HG03439 (cell line): ENCODE results near the gene ZDHHC21.

Source experiments
- ATAC-seq: cut with Tn5 transposase; IDR thresholded peaks from one replicate; pipeline ENCODE4 v1.9.1; 2021; ENCODE audit warnings: mild to moderate bottlenecking, moderate library complexity; ENCODE audit not compliant: unreplicated experiment

ZDHHC21 gene, protein sequence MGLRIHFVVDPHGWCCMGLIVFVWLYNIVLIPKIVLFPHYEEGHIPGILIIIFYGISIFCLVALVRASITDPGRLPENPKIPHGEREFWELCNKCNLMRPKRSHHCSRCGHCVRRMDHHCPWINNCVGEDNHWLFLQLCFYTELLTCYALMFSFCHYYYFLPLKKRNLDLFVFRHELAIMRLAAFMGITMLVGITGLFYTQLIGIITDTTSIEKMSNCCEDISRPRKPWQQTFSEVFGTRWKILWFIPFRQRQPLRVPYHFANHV

GRCh38 chr9:14693251-14693861, at the start of gene ZDHHC21:
Gene ZDHHC21 (minus strand): TSS chr9:14693432. CDS start chr9:14674340, 19,092 bp downstream.
- peak; percentile 82 for ATAC-seq

- ATAC-seq, result no peak
Measured at GRCh38 chr9:14741369-14741768, 48.1 kb upstream of the ZDHHC21 start.

GRCh38 chr9:14733133-14733532, 39.9 kb upstream of the ZDHHC21 start:
- no peak for ATAC-seq

- no peak for ATAC-seq
Measured at GRCh38 chr9:14731294-14731981, 38.2 kb upstream of the ZDHHC21 start.

DNA sequence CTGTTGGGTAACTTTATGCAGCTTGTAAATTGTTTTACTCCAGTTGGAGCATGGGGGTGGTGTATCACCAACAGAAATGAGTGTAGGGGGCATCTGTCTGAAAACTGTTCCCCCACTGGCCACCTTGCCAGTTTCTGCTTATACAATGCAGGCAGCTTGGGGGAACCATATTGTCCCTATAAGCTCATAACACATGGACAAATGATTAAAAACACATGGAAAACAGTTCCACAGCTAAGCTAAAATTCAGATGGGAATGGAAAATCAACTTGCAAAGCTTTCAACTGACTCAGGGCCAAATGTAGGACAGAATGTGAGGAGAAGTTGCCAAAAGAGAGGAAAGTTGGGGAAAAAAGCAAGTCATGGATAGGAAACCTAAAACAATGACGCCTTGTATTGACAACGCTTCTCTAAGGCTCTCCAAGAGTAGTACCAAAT, 37.2 kb upstream of the ZDHHC21 start:
- no peak for ATAC-seq

- ATAC-seq, result no peak
Measured at GRCh38 chr9:14723301-14723700, 30.1 kb upstream of the ZDHHC21 start.

DNA sequence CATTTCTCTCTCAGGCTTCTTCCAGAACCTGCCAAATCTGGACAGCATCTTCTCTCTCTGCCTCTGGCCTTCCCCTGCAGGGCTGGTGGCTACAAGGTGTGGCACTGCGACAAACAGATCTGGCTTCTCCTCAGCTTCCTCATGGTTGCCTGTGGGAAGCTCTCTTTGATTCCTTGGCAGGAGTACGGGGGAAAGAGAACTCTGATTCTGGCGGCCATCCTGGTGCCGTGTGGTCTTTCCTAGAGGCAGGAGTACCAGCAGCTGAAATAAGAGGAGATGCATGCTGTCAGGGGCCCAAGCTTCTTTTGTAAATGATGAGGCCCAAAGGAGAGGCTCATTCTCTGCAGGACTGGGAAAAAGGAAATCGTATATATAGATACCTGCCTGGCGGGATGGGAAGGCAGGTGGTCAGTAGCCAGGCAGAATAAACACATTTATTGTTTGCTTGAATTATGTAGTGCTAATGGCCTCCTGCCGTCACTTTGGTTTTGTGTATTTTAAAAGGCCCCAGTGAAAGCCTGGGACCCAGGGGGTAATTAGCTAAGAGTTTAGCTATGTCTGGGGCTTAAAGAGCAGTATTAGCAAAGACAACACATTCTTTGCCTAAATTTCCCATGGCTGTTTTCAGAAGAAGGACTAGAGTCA, 29.3 kb upstream of the ZDHHC21 start, which contains the start of gene CER1:
Gene CER1, minus strand, starts transcription at position 343 of the 645 bp plus-strand sequence. Its CDS starts 61 bp downstream, at position 282.
- no peak for ATAC-seq

- no peak for ATAC-seq
Measured at GRCh38 chr9:14719231-14719923, 26.1 kb upstream of the ZDHHC21 start.

- no peak for ATAC-seq
Measured at GRCh38 chr9:14715102-14715501, 21.9 kb upstream of the ZDHHC21 start.

DNA sequence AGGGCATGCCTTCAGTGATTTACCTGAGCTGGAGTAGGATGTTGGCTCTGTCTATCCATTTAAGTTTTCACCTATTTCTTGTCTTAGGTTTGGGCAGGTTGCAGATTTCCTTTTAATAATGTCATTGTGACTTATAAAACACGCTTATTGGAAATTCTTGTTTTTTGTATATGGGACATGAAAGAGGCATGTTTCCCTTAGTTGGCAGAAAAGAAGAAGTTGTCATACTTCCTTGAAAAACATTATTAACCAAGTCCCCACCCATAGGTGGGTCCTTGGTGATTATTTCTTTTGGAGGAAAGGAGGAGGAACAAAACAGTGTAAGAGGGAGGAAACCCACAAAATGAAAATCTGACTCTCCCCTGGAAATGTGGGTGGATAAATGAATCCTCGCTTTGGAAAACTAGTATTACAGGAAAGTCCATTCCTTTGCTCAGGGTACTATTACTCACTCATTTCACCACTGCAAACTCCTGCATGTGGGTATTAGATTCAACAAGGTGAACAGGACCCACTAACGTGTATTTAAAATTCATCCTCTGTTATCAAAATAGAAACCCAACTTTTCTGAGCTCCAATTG, 20.0 kb upstream of the ZDHHC21 start:
- ATAC-seq, result no peak

- no peak for ATAC-seq
Measured at GRCh38 chr9:14710804-14711203, 17.6 kb upstream of the ZDHHC21 start.

DNA sequence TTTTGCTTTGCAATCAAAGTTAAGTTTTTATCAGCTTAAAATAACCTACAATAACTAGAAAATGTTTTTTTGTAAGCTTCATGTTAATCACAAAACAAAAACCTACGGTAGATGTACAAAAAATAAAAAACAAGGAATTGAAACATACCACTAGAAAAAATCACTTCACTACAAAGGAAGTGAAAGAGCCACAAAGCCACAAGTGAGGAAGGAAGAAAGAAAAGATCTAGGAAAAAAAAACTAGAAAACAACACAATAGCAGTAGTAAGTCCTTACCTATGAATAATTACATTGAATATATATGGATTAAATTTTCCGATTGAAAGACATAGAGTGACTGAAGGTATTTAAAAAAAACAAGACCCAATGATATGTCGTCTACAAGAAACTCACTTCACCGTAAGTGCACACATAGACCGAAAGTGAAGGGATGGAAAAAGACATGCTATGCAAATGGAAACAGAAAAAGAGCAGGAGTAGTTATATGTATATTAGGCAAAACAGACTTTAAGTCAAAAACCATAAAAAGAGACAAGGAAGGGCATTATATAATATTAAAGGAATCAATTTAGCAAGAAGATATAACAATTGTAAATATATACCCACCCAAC, 13.4 kb upstream of the ZDHHC21 start:
- ATAC-seq, result no peak

- no peak for ATAC-seq
Measured at GRCh38 chr9:14705079-14705478, 11.8 kb upstream of the ZDHHC21 start.

DNA sequence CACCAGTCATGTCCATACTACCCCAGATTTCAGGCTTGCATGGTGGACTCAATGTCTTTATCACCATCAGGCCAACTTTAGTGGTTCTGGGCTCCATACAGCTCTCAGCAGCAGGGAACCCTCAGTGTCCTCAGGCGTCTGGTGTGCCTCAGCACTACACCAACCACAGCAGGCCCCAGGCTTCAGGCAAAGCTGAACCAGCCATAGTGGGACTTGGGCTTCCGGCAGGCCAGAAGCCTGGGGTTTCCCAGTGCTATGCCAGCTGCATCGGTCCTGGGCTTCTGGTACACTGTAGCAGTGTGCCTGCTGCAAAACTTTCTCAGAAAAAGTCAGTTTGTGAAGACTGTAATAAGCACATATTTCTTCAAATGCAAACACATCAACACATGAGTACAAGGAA, 11.0 kb upstream of the ZDHHC21 start:
- no peak for ATAC-seq

- no peak for ATAC-seq
Measured at GRCh38 chr9:14702200-14702720, 9.0 kb upstream of the ZDHHC21 start.

- ATAC-seq, result peak; percentile 40
Measured at GRCh38 chr9:14692470-14693250, 572 bp downstream of the ZDHHC21 start.

GRCh38 chr9:14690948-14691730, 2.1 kb downstream of the ZDHHC21 start:
- ATAC-seq, result no peak

GRCh38 chr9:14687042-14687719, 6.1 kb downstream of the ZDHHC21 start:
- no peak for ATAC-seq
